Retinal pigment epithelial cell (primary cell): ENCODE results near the gene ADCY3.

Experiments used
- DNase-seq: peaks from one replicate; pipeline ENCODE4 v3.0.0-alpha.2; 2010; ENCODE audit warnings: low read depth
- H3K4me3 ChIP-seq: 2 replicates; pipeline ENCODE4 v1.5.1; 2011; ENCODE audit warnings: mild to moderate bottlenecking, low read length, control low read depth, moderate library complexity
- CTCF ChIP-seq: conservative IDR thresholded peaks from 2 replicates; pipeline ENCODE4 v1.5.1; 2011; ENCODE audit warnings: low read depth, low read length, control low read depth, inconsistent platforms

The ADCY3 gene

GRCh38 chr2:24898122-24899109 lies 21.6 kb downstream of the ADCY3 start:
- no peak for DNase-seq
- H3K4me3 ChIP-seq, result no peak overlapping the region
- no peak for TF ChIP-seq CTCF

GRCh38 chr2:24894750-24895149 lies 25.3 kb downstream of the ADCY3 start:
- TF ChIP-seq CTCF, result no peak
- H3K4me3 ChIP-seq, result no peak overlapping the region
- DNase-seq, result no peak

- no peak overlapping the region for H3K4me3 ChIP-seq
- TF ChIP-seq CTCF, result no peak
- no peak for DNase-seq
These were observed 26.1 kb downstream of the ADCY3 start for GRCh38 chr2:24893934-24894333.

GRCh38 chr2:24892928-24893327 lies 27.1 kb downstream of the ADCY3 start:
- DNase-seq, result no peak
- no peak overlapping the region for H3K4me3 ChIP-seq
- no peak for TF ChIP-seq CTCF

- no peak for TF ChIP-seq CTCF
- no peak for DNase-seq
- no peak overlapping the region for H3K4me3 ChIP-seq
These were observed 28.8 kb downstream of the ADCY3 start for GRCh38 chr2:24891201-24891600.

- no peak overlapping the region for H3K4me3 ChIP-seq
- DNase-seq, result no peak
- TF ChIP-seq CTCF, result no peak
These were observed 30.8 kb downstream of the ADCY3 start for GRCh38 chr2:24889221-24889620.

GRCh38 chr2:24888177-24888576 lies 31.9 kb downstream of the ADCY3 start:
- TF ChIP-seq CTCF, result no peak
- no peak for DNase-seq
- no peak overlapping the region for H3K4me3 ChIP-seq
